Osteoblast (primary cell): ENCODE results near the gene EPB41L4B. TPM values are rescaled to one million over a fixed set of nuclear protein-coding genes. Genes with fewer than 3 reads are reported as not detected.

Source experiments
- DNase-seq: peaks from one replicate; pipeline ENCODE4 v3.0.0; 2011; ENCODE audit warnings: low spot score, mixed read lengths; ENCODE audit not compliant: insufficient read length; ENCODE audit errors: missing footprints
- H2AFZ ChIP-seq: 2 replicates; pipeline ENCODE4 v1.6.0; 2011; ENCODE audit warnings: mild to moderate bottlenecking, low read length
- H3K27ac ChIP-seq: 2 replicates; pipeline ENCODE4 v1.5.1; 2011; ENCODE audit warnings: mild to moderate bottlenecking, low read depth, low read length, moderate library complexity
- H3K27me3 ChIP-seq: 2 replicates; pipeline ENCODE4 v1.6.0; 2012; ENCODE audit warnings: mild to moderate bottlenecking, control low read depth, inconsistent platforms, low read length, moderate library complexity; ENCODE audit not compliant: insufficient read depth
- H3K36me3 ChIP-seq: 2 replicates; pipeline ENCODE4 v1.5.1; 2011; ENCODE audit warnings: mild to moderate bottlenecking, low read length, control low read depth, moderate library complexity; ENCODE audit not compliant: insufficient read depth
- H3K4me1 ChIP-seq: 2 replicates; pipeline ENCODE4 v1.5.1; 2011; ENCODE audit warnings: mild to moderate bottlenecking, low read length, control low read depth, moderate library complexity; ENCODE audit not compliant: insufficient read depth
- H3K4me2 ChIP-seq: 2 replicates; pipeline ENCODE4 v1.6.0; 2011; ENCODE audit warnings: mild to moderate bottlenecking, low read length; ENCODE audit not compliant: insufficient read depth
- H3K4me3 ChIP-seq: fragments of 200-600 bp; sonication (generic); 3 replicates; pipeline ENCODE4 v1.5.1; 2012; ENCODE audit warnings: mild to moderate bottlenecking, low read length, inconsistent platforms; ENCODE audit not compliant: insufficient read depth
- H3K79me2 ChIP-seq: 2 replicates; pipeline ENCODE4 v1.6.0; 2012; ENCODE audit warnings: mild to moderate bottlenecking, low read length, control low read depth, inconsistent platforms; ENCODE audit not compliant: insufficient read depth
- H3K9me3 ChIP-seq: 2 replicates; pipeline ENCODE4 v1.5.1; 2011; ENCODE audit warnings: low read depth, low read length, control low read depth
- H4K20me1 ChIP-seq: 2 replicates; pipeline ENCODE4 v1.6.0; 2012; ENCODE audit warnings: mild to moderate bottlenecking, low read length, control low read depth; ENCODE audit not compliant: insufficient read depth
- CTCF ChIP-seq: IDR thresholded peaks from 2 replicates; pipeline ENCODE4 v1.5.1; 2011; ENCODE audit warnings: mild to moderate bottlenecking, low read depth, low read length, moderate library complexity; ENCODE audit errors: extremely low read depth
- total RNA-seq: library from RNA; depleted of rRNA; stranded (reverse); fragments of >200 nt; gene quantifications from 2 replicates; pipeline ENCODE4 v1.2.3, GENCODE V29; 2012

The EPB41L4B gene
- total RNA-seq, 1 donor, result 2.2 TPM

DNA sequence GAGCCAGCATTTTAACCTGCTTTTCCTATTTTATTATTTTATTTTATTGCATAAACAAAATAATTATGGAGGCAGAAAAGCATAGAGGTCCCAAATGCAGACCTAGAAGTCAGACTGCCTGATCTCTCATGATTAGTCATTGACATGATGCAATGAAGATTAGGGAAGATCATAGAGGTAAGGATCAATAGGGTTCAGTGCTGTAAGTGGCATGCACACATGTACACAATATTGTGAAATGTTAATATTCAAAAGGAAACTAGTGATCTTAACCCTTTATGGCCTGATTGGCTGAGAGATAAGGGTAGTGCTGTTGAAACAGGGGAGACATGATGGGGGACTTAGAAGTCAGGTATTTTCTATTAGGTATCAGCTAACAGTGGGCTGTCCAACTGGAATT, 152.7 kb downstream of the EPB41L4B start:
- H3K4me1 ChIP-seq, result no peaks in the 10 kb centered on the region
- H2AFZ ChIP-seq, result no peak overlapping the region
- H3K27ac ChIP-seq, result no peak overlapping the region
- no peak for TF ChIP-seq CTCF
- H3K9me3 ChIP-seq, result no peaks in the 10 kb centered on the region
- peak; percentile 34 for DNase-seq
- no peak overlapping the region for H3K4me3 ChIP-seq
- H3K36me3 ChIP-seq, result no peaks in the 10 kb centered on the region
- no peak overlapping the region for H3K4me2 ChIP-seq
- H4K20me1 ChIP-seq, result no peaks in the 10 kb centered on the region
- no peaks in the 10 kb centered on the region for H3K79me2 ChIP-seq
- peaks cover 46% of the 10 kb centered on the region for H3K27me3 ChIP-seq

DNA sequence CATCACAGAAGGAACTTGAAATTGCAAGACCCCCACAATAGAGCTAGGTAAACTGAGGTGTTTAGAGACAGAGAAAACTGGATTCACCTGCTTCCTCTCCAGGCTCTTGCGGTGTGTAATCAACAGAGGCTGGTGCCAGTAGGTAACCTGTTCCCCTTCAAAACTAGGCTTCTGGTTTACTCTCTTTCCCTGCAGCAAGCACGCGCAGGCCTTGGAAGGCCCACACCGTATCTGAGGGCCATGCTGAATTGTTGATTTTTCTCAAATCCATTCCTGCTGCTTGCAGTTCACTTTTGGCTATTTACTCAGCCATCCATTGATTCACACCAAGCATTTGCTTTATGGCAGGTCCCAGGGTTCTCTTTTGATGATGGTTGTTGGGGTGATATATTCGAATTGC, 153.1 kb downstream of the EPB41L4B start:
- no peak overlapping the region for H3K27ac ChIP-seq
- H3K9me3 ChIP-seq, result no peaks in the 10 kb centered on the region
- H3K4me3 ChIP-seq, result no peak overlapping the region
- H2AFZ ChIP-seq, result no peak overlapping the region
- no peaks in the 10 kb centered on the region for H3K79me2 ChIP-seq
- no peaks in the 10 kb centered on the region for H4K20me1 ChIP-seq
- no peak for TF ChIP-seq CTCF
- H3K4me2 ChIP-seq, result peak overlapping the region; percentile 77
- peaks cover 50% of the 10 kb centered on the region for H3K27me3 ChIP-seq
- DNase-seq, result peak; percentile 41
- H3K4me1 ChIP-seq, result no peaks in the 10 kb centered on the region
- no peaks in the 10 kb centered on the region for H3K36me3 ChIP-seq

DNA sequence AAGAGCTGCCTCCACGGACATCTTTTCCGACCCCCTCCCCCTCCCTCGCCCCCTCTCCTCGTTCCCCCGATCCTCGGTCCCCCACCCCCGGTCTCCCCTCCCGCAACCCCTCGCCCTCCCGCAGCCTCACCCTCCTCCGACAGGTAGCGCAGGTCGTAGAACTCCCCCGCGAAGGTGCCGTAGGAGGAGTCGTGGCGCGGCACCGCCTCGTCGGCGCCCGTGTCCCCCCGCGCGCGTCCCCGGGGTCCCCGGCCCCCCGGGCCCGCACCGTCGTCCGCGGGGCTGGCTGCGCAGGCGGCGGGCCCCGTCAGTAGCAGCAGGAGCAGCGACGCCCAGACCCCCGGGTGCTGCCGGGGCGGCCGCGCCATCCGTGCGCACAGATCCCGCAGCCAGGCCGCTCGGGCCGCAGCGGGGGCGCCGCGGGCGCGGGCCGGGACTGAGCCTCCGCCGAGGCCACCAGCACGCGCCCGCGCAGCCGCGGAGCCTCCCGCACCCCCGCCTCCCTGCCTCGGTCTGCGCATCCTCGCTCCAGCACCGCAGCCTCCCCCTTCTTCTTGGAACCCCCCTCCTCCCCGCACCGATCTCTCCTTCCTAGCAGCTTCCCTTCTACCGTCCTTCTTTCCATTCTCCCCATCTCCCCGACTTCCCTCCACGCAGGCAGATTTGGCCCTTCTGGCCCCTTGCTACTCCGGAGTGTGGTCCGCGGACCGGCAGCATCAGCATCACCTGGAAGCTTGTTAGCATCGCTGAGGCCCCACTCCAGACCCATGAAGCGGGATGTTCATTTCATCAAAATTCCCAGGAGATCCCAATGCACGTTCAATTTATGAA, 153.9 kb downstream of the EPB41L4B start, which contains the start of gene FRRS1L:
FRRS1L (minus strand) TSS at position 479 of the 831 bp plus-strand sequence; CDS start at position 368, 111 bp downstream.
- Histone ChIP-seq H3K4me1 (no peaks in the 10 kb centered on the region), H3K9me3 (no peaks in the 10 kb centered on the region), H2AFZ (peak within 1 kb of the TSS; percentile 50), H4K20me1 (no peaks in the 10 kb centered on the region), H3K79me2 (no peaks in the 10 kb centered on the region), H3K27ac (no peak within 1 kb of the TSS), H3K4me3 (peak within 1 kb of the TSS; percentile 60), H3K4me2 (peak within 1 kb of the TSS; percentile 77), H3K36me3 (no peaks in the 10 kb centered on the region), H3K27me3 (peaks cover 54% of the 10 kb centered on the region)
- TF ChIP-seq CTCF, result no peak
- peak; percentile 95 for DNase-seq

DNA sequence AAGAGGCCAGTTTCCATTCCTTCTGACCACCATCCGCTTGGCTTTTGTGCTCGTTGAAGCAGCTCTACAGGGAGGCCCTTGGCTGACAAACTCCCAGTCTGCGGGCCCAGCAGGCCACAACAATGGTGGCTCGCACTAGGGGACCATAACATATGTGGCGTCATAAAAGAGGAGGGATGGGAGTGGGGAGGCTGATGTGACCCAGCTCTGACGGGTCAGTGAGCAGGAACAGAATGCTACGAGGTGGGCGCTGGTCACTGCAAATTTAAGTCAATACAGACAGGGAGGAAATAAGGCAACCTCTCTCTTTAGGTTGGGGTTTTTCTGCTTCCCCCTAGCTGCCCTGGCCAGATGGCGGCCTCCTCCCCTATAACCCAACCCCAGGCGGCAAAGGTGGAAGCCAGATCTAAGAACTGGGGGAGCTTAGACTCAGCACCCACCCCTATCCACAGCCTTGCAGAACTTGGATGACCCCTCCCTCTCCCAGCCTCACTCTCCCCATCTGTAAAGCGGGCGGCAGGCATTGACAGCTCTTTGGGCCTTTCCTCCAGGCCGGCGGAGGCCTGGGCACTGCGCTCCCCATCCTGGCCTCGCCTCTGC, 154.6 kb downstream of the EPB41L4B start:
- Histone ChIP-seq H3K27ac (no peak overlapping the region), H3K9me3 (no peaks in the 10 kb centered on the region), H2AFZ (no peak overlapping the region), H4K20me1 (no peaks in the 10 kb centered on the region), H3K27me3 (peaks cover 58% of the 10 kb centered on the region), H3K4me3 (no peak overlapping the region), H3K79me2 (no peaks in the 10 kb centered on the region), H3K4me1 (no peaks in the 10 kb centered on the region), H3K4me2 (no peak overlapping the region), H3K36me3 (no peaks in the 10 kb centered on the region)
- DNase-seq, result peak; percentile 75
- no peak for TF ChIP-seq CTCF
